Urinary bladder (tissue), 4 donors: ENCODE results near the gene ARPC4. TPM values are rescaled to one million over a fixed set of nuclear protein-coding genes. Genes with fewer than 3 reads are reported as not detected.
"Not testable (repeated sequence)": the region's sequence is repeated elsewhere in the genome, so short reads cannot be mapped to it uniquely, and the experiment has no call there.

Source experiments
- DNase-seq: peaks from one replicate; pipeline ENCODE4 v3.0.0-alpha.2; 2015; ENCODE audit errors: extremely low spot score
- H3K27ac ChIP-seq: one replicate; pipeline ENCODE4 v1.5.1; 2013; ENCODE audit warnings: low read depth, mild to moderate bottlenecking, moderate library complexity
- H3K36me3 ChIP-seq: one replicate; pipeline ENCODE4 v1.6.1; 2013; ENCODE audit warnings: mild to moderate bottlenecking, moderate library complexity; ENCODE audit not compliant: insufficient read depth
- H3K4me1 ChIP-seq: one replicate; pipeline ENCODE4 v1.6.1; 2013; ENCODE audit warnings: mild to moderate bottlenecking, moderate library complexity; ENCODE audit not compliant: insufficient read depth
- H3K4me3 ChIP-seq: one replicate; pipeline ENCODE4 v1.5.1; 2013; ENCODE audit warnings: low read depth, low read length
- WGBS: extraction: QIAGEN DNeasy Blood & Tissue Kit; methylation state at CpG from one replicate; pipeline ENCODE4 v1.1.7; 2013; 5-methylcytosine and 5-hydroxymethylcytosine counted together
- polyA plus RNA-seq: library from polyadenylated mRNA; stranded (reverse); fragments of 200-250 nt; gene quantifications from one replicate; pipeline ENCODE4 v1.2.3, GENCODE V29; 2013
- total RNA-seq: library from RNA; depleted of rRNA; stranded (reverse); fragments of >200 nt; gene quantifications from one replicate; pipeline ENCODE4 v1.2.3, GENCODE V29; 2014
- donor health status: healthy with polysubstance abuse.
- donor health status: healthy.

Gene ARPC4
- total and polyA plus RNA-seq, 2 donors: 75.6 to 128 TPM

DNA sequence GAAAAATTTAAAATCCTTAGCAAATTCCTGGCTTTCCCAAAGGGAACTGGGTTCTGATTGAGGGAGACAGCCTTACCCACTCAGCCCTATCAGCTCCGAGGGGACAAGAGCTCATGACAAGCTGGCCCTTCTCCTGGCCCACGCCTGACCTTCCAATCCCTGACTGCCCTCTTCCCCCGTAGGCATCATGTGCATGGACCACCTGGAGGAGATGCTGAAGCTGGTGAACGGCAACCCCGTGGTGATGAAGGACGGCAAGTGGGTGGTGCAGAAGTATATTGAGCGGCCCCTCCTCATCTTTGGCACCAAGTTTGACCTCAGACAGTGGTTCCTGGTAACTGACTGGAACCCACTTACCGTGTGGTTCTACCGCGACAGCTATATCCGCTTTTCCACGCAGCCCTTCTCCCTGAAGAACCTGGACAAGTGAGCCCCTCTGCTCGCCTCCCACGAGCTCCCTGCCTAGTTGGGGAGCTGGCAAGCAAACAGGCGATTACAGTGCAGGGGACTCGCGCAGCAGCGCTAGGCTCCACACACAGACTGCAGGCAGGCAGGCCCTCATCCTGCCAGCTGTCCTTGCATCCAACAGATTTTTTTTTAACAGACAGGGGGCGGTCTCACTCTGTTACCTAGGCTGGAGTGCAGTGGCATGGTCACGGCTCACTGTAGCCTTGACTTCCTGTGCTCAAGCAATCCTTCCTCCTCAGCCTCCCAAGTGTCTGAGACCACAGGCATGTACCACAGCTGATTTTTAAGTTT lies 34.1 kb downstream of the ARPC4 start:
- Histone ChIP-seq H3K36me3 (no peaks in the 10 kb centered on the region), H3K4me1 (no peaks in the 10 kb centered on the region), H3K27ac (no peak overlapping the region), H3K4me3 (no peak overlapping the region)
- 76% methylated on average over 20 of the region's 20 CpGs for WGBS
- no peak for DNase-seq

DNA sequence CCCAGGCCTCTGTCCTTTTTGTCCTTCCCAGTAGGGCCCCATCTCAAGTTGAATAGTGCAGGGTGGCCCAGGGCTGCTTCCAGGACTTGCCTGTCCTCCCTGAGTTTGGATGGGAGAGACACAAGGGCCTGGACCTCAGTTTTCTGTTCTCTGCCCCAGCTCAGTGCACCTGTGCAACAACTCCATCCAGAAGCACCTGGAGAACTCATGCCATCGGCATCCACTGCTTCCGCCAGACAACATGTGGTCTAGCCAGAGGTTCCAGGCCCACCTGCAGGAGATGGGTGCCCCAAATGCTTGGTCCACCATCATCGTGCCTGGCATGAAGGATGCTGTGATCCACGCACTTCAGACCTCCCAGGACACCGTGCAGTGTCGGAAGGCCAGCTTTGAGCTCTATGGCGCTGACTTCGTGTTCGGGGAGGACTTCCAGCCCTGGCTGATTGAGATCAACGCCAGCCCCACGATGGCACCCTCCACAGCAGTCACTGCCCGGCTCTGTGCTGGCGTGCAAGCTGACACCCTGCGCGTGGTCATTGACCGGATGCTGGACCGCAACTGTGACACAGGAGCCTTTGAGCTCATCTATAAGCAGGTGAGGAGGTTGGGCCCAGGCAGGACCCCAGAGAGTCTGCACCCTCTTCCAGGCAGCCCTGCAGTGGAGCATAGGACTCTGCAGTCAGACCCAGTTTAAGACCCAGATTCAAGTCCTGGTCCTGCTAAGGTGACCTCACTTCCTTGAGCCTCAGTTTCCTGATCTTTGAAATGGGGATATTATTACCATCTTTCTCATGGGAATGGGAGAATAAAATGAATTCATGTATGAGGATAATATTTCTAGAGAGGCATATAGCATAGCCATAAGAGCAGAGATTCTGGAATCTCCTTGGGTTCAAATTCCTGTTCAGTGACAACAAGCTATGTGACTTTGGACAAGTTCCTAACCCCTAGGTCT lies 36.2 kb downstream of the ARPC4 start:
- WGBS: 95% methylated on average over 17 of the region's 17 CpGs
- no peak overlapping the region for H3K4me3 ChIP-seq
- DNase-seq: no peak
- H3K4me1 ChIP-seq: no peaks in the 10 kb centered on the region
- H3K27ac ChIP-seq: no peak overlapping the region
- H3K36me3 ChIP-seq: no peaks in the 10 kb centered on the region

DNA sequence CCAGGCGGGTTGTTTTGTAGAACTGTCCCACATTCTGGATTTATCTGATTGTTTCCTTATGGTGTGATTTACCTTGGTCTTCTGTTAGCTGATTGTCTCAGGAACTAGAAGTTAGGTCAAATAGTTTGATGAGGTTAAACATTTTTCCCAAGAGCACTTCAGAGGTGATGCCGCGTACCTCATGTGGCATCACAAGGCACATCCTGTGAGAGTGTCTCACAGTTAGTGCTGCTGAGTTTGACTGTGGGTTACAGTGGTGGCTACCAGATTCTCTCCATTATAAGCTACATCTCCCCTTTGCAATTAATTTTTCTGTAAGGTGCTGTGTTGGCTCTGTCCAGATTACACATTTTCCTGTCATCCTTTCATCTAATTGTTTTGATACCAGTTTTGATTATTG lies 38.4 kb downstream of the ARPC4 start:
- H3K36me3 ChIP-seq: no peaks in the 10 kb centered on the region
- 92% methylated on average over 3 of the region's 3 CpGs for WGBS

DNA sequence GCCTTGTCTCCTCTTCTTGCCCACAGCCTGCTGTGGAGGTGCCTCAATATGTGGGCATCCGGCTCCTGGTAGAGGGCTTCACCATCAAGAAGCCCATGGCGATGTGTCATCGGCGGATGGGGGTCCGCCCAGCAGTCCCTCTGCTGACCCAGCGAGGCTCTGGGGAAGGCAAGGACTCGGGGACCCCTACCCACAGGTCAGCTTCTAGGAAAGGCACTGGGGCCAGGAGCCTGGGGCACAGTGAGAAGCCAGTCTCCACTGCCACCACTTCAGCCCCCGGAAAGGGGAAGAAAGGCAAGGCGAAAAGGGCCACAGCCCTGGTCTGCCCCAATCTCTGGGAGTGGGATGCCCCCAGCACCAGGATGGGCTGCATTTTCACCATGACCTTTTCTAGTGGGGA lies 40.2 kb downstream of the ARPC4 start:
- Histone ChIP-seq H3K4me1 (no peaks in the 10 kb centered on the region), H3K27ac (no peak overlapping the region), H3K4me3 (no peak overlapping the region), H3K36me3 (no peaks in the 10 kb centered on the region)
- no peak for DNase-seq
- 95% methylated on average over 9 of the region's 9 CpGs for WGBS

More for the DNA sequence above, 38.4 kb downstream of the ARPC4 start:
- Histone ChIP-seq H3K4me3 (no peak overlapping the region), H3K27ac (no peak overlapping the region), H3K4me1 (no peaks in the 10 kb centered on the region)
- DNase-seq: no peak

DNA sequence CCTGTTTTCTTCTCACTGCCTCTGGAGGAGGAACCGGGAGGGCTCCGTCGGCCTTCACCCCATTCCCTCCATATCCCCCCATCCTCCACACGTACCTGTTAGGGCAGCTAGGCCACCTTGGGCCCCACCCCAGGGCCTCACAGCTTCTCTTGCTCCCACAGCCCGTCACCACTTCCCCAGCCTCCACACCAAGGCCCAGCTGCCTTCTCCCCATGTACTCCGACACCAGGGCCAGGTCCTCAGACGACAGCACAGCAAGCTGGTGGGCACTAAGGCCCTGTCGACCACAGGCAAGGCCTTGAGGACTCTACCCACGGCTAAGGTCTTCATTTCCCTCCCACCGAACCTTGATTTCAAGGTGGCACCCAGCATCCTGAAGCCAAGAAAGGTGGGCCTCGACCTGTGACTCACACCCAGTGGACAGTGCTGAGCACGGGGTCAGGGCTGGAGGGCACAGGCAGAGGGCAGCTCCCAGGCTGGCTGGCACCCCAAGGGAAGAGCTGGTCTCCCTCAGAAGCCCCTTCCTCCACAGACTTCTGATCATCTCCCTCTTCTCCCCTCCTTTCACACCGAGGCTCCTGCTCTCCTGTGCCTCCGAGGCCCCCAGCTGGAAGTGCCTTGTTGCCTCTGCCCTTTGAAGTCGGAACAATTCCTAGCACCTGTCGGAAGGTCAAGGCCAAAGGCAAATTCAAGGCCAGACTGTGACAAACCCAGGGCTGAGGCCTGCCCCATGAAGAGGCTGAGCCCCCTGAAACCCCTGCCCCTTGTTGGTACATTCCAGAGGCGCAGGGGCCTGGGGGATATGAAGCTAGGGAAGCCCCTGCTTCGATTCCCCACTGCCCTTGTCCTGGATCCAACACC lies 41.9 kb downstream of the ARPC4 start:
- Histone ChIP-seq H3K4me1 (no peaks in the 10 kb centered on the region), H3K4me3 (no peak overlapping the region), H3K27ac (no peak overlapping the region), H3K36me3 (no peaks in the 10 kb centered on the region)
- no peak for DNase-seq
- 81% methylated on average over 18 of the region's 18 CpGs for WGBS

DNA sequence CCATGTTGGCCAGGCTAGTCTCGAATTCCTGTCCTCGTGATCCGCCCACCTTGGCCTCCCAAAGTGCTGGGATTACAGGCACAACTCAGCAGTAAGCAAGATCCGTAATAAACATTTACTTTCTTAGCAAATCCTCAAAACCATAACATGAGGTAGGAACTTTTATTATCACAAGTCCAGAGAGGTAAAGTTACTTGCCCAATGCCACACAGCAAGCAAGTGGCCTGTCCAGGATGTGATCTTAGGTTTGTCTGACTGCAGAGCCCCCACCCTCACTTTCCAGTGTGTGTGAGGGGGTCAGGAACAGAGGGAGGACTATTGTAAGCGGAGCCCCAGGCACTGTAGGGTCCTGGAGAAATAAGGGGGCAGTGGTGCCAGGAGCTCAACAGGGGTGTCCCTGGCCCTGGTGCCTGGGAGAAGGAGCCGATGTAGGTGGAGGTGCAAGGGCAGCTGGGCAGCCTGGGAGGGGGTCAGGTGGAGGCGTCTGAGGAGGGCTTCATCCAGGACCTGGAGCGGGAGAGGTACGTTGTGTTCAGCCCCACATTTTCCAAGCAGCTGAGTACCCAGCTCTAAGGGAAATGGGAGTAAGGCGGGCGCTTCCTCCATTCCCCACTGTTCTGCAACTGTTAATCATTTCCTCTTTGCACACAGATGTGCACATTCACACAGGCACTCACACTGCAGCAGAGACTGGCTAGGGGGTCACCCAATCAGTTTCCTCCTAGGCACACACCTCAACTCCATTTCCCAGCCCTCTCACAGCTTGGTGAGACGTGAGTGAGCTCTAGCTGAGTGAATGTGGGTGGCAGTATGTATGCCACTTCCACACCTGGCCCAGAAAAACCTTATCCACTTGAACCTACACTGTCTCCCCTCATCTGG lies 45.1 kb downstream of the ARPC4 start:
- H3K4me3 ChIP-seq: no peak overlapping the region
- no peak overlapping the region for H3K27ac ChIP-seq
- peaks cover 2% of the 10 kb centered on the region for H3K36me3 ChIP-seq
- 86% methylated on average over 12 of the region's 12 CpGs for WGBS
- no peak for DNase-seq
- no peaks in the 10 kb centered on the region for H3K4me1 ChIP-seq

DNA sequence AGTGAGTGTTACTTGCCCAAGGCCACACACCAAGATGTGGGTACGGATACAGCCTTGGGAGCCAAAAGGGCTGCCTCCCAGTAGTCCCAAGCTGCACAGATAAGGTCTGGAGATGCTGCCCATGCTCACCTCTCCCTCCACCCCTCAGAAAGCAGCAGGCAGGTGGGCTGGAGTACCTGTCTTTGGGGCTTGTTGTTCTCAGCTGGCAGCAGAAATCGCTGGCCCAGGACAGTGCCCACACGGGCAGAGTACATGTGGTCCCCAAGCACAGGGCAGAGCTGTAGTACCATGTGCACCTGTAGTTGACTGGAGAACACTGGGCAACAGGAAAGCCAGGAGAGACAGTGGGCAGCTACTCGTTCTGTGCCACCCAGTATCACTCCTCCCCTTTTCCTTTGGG lies 46.0 kb downstream of the ARPC4 start:
- Histone ChIP-seq H3K4me1 (no peaks in the 10 kb centered on the region), H3K4me3 (no peak overlapping the region), H3K36me3 (peaks cover 2% of the 10 kb centered on the region), H3K27ac (no peak overlapping the region)
- WGBS: 85% methylated on average over 4 of the region's 4 CpGs
- DNase-seq: no peak

DNA sequence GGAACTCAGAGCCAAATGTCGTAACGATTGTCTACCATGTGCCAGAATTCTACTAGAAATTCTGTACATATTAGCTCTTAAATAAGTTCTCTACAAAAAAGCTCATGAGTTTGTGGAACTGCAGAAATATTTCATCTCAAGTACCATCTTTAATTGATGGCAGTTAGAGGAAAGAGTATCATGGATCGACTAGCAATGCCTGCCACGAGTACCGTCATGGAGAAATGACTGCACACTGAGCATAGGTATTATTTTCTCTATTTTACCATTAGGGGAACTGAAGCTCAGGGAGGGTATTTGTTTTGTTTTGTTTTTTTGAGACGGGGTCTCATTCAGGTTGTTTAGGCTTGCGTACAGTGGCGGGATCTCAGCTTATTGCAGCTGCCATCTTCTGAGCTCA lies 48.1 kb downstream of the ARPC4 start:
- WGBS: 82% methylated on average over 8 of the region's 8 CpGs
- H3K4me1 ChIP-seq: no peaks in the 10 kb centered on the region
- DNase-seq: no peak
- H3K36me3 ChIP-seq: peaks cover 2% of the 10 kb centered on the region
- H3K4me3 ChIP-seq: no peak overlapping the region
- H3K27ac ChIP-seq: no peak overlapping the region

DNA sequence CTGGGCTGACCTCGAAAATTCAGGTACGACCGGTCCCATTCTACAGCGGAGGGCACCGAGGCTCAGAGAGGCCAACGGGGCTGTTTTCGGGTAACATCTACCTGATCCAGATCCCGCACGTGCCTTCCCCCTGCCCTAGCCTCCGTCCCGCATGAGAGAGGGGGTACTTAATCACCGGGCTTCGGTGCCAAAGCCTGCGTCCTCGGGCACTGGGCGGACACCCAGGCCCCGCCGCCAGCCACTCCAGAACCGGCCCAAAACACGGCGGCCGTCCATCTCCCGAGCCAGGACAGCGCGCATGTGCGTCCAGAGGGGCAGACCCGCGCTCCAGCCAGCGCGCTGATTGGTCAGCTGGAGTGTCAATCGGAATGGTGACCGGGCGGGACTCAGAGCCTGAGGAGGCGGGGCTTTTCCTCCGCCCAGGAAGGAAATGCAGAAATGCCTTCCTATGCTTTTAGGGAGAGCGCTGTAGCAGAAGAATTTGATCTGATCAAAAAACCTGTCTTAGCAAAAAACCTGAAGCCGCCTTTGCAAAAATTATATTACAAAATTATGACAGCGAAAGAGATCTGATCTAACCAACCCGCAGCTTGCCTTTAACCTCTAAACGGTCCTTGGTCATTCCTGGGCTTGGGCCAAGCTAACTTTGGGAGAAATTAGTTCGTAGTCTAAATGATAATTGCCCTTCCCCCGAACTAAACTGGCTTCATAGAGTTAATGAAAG lies 51.0 kb downstream of the ARPC4 start, which contains the start of gene RPUSD3:
TSS of gene RPUSD3 (minus strand) at position 294 of the 724 bp plus-strand sequence. CDS start at position 276, 18 bp downstream.
- H3K4me3 ChIP-seq: peak within 1 kb of the TSS; percentile 69
- under 1% methylated on average over 42 of the region's 42 CpGs for WGBS

DNA sequence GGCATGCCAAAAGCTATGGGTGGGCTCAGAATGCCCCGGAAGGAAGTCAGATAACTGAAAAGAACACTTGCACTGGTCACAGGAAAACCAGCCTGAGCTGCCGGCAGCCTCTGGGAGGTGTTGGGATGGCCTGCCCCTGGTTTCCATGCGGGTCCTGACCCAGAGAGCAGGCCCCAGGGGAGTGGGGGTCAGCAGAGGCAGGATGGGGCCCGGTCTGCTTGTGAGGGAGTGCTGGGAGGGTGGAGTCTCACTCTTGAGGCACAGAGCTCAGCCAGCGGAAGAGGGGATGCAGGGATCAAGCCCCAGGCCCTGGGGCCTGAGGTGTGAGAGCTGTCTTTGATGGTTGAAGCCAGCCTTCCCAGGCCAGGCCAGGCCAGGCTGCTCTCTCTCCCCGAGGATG lies 53.3 kb downstream of the ARPC4 start:
- Histone ChIP-seq H3K27ac (no peak overlapping the region), H3K4me1 (no peaks in the 10 kb centered on the region), H3K4me3 (no peak overlapping the region), H3K36me3 (no peaks in the 10 kb centered on the region)
- 70% methylated on average over 6 of the region's 6 CpGs for WGBS
- DNase-seq: no peak

More for the DNA sequence above, 51.0 kb downstream of the ARPC4 start, which contains the start of gene RPUSD3:
- peak; percentile 91 for DNase-seq
- Histone ChIP-seq H3K4me1 (no peaks in the 10 kb centered on the region), H3K36me3 (peaks cover 2% of the 10 kb centered on the region), H3K27ac (peak within 1 kb of the TSS; percentile 55)

DNA sequence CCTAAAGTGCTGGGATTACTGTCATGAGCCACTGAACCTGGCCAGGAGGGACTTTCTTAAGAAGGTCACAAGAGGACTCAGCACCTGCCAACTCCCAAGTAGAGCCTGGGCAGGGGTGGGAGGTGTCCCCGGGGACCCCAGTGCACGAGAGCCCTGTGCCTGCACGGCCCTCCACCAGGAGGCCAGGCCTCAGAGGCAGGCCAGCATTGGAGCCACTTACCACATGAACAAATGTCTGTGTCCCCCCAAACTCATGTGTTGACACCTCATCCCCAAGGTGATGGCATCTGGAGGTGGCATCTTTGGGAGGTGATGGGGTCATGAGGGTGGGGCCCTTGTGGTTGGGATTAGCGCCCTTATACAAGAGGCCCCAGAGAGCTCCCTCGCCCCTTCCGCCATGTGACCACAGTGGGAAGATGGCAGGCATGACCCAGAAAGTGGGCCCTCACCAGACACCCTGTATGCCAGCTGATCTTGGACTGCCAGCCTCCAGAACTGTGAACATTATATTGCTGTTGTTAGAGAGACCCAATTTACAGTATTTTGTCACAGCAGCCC lies 54.1 kb downstream of the ARPC4 start:
- WGBS: 93% methylated on average over 6 of the region's 6 CpGs
- no peaks in the 10 kb centered on the region for H3K36me3 ChIP-seq
- no peak overlapping the region for H3K4me3 ChIP-seq
- H3K4me1 ChIP-seq: no peaks in the 10 kb centered on the region
- no peak for DNase-seq
- no peak overlapping the region for H3K27ac ChIP-seq

DNA sequence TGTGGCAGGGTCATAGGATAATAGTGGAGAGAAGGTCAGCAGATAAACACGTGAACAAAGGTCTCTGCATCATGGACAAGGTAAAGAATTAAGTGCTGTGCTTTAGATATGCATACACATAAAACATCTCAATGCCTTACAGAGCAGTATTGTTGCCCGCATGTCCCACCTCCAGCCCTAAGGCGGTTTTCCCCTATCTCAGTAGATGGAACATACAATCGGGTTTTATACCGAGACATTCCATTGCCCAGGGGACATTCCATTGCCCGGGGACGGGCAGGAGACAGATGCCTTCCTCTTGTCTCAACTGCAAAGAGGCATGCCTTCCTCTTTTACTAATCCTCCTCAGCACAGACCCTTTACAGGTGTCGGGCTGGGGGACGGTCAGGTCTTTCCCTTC lies 55.0 kb downstream of the ARPC4 start:
- not testable (repeated sequence) for H3K4me3 ChIP-seq, DNase-seq, H3K4me1 ChIP-seq, H3K36me3 ChIP-seq, H3K27ac ChIP-seq
- 57% methylated on average over 9 of the region's 9 CpGs for WGBS
